COLO668 (cell line): ENCODE measurements around the gene PRKCH.
A peak's percentile ranks its signal among the peaks of the same experiment; 100 is the strongest.

Experiments
- DNase-seq: peaks from one replicate; lab custom pipeline; 2025; ENCODE audit not compliant: unreplicated experiment; lab: John Stamatoyannopoulos, UW

Gene PRKCH

GRCh38 chr14:61562321-61563161 is 241.2 kb downstream of the PRKCH start:
- DNase-seq, result no peak

DNA sequence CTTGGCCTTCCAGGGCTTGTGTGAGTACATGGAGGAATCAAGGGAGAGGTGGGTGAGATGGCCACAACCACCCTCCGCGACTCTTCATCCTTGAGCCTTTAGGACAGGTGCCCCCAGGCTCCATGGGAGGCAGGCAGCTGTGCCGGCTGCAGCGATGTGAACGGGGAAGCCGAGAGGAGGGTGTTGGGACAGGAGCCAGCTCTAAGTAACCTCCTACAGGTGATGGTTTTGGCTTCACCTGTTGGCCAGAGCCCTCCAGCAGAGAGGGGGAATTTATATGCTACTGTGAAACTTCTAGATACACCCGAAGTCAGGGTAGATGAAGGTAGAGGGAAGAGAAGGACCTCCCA is 241.8 kb downstream of the PRKCH start:
- DNase-seq, result peak; percentile 57

GRCh38 chr14:61563880-61564617 is 242.7 kb downstream of the PRKCH start:
- DNase-seq, result no peak

DNA sequence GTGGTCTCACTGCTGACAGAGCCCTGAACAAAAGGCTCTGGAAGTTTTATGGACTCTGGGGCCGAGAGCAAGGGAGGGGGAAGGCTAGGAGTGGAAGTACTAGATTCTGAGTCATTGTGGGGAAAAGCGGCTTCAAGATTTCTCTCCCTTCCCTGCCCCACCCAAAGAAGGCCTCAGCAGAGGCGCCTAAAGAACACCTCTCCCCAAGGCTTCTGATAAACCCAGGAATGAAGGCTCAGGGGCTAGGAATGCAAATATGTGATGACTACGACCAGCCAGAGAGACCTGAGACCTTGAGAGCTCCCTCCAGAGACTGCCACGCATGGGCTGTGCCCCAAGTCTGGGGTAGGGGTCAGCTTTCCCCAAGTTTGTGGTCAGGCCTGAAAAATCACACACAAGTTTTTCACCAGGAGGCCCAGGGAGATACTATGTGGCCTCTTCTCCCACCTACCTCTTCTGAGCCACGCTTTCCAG is 243.3 kb downstream of the PRKCH start:
- no peak for DNase-seq

DNA sequence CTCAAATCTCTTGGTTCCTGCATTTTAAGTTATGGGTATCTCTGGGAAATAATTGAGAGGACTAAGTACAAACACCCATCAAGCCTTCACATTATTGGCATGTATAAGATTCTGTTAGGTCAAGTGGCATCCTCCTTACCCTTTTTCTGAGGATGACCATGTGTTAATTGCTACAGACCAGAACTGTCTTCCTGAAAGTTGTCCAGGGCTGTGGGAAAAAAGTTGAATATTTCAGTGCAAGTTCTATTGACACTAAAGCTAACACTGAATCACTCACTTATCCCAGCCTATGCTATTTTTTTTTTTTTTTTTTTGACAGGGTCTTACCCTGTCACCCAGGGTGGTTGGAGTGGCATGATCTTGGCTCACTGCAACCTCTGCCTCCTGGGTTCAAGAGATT is 243.8 kb downstream of the PRKCH start:
- no peak for DNase-seq

- DNase-seq, result no peak
Observed at GRCh38 chr14:61565836-61566536, 244.6 kb downstream of the PRKCH start.

- no peak for DNase-seq
Observed at GRCh38 chr14:61566537-61567225, 245.3 kb downstream of the PRKCH start.

DNA sequence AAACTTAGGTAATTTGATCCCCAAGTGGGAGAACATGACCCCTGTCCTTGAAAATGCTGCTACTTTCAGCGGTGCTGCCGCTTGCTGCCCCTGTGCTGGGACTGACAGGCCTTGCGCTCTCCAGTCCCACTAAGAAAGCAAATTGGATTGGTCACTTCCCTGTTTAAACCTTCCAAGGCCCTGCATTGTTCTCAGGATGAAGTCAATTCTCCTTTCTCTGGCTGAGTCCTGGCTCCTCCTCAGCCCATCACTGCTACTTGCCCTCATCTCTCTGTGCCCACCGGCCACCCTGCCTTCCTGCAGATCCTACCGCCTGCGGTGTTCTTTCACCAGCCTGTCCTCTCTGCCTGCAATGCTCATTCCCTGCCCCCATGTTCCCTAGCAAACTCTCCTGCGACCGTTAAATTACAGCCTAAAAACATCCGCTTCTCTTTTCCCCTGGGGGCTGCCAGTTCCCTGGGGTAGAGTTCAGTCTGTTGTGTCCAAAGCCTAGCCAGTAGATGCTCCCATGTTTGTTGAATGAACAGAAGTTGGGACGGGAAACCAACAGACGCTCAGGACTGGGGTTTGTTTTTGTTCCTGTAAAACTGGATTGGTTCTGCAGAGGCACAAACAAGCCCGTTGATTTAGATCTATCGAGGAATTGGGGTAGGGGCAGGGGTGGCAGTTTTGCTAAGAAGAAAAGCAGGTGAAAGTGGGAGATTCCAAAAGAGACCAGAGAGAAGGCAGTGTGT is 246.6 kb downstream of the PRKCH start:
- peak; percentile 44 for DNase-seq

DNA sequence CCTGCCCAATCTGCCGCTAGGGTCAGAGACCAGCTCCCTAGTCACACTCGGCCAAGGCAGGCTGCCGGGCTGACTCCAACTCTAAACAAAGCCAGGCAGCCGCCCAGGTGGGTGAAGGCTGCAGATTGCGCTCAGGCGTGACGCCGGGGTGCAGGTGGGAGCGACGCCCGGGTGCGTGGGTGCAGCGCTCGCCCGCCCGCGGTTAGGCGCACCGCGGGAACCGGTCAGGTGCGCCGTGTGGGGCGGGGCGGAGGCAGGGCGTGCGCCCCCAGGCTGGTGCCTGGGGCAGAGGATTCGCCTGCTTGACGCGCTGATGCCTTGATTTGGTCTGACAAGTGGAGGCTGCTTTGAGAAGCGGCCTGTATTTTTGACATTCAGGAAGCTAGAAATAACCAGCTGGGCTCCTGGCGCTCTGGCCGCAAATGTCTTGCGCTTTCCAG is 247.2 kb downstream of the PRKCH start:
- peak; percentile 96 for DNase-seq

- no peak for DNase-seq
Observed at GRCh38 chr14:61569308-61569707, 247.9 kb downstream of the PRKCH start.

- no peak for DNase-seq
Observed at GRCh38 chr14:61569812-61570548, 248.6 kb downstream of the PRKCH start.

DNA sequence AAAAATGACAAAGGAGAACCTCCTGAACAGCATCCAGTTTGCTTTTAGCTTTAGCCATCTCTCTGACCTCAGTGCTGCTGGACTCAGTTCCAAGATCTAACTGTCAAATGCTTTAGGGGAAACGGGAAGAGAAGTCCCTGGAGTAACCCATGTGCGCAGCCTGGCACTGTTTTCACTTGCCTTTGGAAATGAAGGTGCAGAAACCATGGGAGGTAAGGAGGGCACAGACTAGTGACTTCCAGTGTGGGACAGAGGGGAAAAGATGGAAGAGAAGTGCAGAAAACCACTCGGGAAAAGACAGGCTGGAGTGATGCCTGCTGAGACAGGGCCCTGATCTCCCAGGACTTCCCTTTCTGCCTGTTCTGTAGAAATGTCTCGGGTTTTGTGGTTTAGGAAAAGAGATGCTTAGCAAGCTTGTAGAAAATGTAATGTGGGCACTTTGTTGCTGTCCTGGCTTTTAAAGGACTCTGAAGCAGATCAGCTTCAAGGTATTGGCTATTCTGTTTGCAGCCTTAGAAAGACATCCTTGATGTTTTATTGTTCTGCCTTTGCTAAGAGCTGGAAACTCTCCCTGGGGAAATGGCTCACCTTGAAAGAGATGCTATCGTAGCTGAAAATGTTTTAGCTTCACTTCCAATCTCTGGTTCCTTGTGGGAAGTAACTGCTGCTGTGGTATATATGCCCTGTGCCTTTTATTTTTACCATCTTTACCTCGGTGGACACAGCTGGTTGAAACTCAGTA is 249.3 kb downstream of the PRKCH start:
- no peak for DNase-seq

DNA sequence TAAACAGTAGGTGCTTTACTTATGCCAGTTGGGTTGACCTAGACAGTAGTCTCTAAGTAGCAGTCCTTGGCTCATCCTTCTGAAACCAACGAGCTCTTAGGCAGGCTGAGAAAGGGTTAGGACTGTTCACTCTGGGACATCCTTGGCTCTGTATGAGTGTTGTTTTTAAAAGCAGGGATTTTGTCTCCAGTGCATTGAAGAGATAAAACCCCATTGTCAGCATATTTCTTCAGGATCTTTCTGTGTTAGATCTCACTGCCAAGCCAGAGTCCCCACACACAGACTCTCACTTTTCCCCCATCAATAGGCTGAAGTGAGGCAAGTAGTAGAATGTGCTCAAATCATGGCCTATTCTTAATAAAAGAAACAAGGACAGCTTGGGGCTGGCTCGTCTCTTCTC is 250.5 kb downstream of the PRKCH start:
- no peak for DNase-seq

- DNase-seq, result no peak
Observed at GRCh38 chr14:61573321-61573720, 251.9 kb downstream of the PRKCH start.

GRCh38 chr14:61573748-61574513 is 252.6 kb downstream of the PRKCH start:
- DNase-seq, result no peak

DNA sequence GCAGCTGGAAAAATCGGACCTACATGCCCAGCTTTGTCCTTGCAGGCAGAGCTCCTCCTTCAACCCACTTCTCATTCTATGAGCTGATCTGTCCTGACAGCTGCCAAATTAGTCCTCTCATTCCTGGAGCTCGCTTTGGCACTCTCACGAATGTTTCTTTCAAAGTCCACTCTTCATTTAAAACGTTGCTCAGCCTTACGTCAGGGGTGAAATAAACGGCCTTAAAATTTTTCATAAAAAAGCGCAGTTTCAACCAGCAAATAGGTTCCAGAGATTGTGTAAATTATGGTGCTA is 253.1 kb downstream of the PRKCH start:
- DNase-seq, result no peak

DNA sequence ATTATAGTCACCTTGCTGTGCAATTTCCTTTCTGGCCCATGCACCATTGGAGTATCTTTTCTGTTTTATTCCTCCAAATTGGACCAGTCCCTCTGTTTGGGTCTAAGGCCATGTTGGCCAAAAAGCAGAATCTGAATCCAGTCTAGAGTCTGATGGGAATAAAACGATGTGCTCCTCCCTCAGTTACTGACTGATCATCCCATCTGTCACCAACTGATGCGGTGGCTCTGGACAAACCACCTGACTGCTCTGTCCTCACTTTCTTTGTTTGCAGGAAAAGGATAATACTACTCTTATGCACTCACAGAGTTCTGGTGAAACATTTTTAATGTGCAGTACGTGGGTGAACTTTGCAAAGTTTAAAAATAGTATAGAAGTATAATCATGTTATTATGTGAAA is 253.7 kb downstream of the PRKCH start:
- no peak for DNase-seq

DNA sequence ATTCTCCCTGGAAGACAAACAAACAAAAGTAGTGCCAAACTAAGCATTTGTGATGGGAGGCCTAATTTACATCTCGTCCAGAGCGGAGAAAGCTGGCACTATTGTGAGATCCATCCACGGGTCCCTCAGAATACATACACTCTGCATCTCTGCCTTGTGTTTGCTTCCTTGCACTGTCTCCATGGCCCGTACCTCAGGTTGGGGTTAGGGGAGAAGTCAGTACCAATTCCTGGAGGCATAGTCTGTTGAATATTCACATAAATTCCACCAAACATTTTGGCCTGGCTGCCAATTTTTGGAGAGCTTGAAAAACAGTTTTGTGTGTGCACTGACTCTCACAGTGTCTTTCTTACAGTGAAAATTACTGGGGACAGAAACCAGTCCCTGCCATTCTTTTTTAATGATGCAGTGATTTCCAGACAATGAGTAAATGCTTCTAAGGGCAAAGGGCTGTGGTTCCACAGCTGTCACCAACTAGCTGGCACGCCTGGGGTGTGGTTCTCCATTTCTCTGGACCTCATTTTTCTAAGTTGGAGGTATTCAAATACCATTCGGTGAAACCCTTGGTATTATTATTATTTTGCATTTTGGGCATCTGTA is 254.3 kb downstream of the PRKCH start:
- DNase-seq, result no peak
